NCI-H2029 (cell line): ENCODE measurements around the gene TTLL8.
"Not testable (repeated sequence)": the region's sequence is repeated elsewhere in the genome, so short reads cannot be mapped to it uniquely, and the experiment has no call there.

Experiments used
- DNase-seq: peaks from one replicate; lab custom pipeline; 2025; lab: John Stamatoyannopoulos, UW

Gene TTLL8

DNA sequence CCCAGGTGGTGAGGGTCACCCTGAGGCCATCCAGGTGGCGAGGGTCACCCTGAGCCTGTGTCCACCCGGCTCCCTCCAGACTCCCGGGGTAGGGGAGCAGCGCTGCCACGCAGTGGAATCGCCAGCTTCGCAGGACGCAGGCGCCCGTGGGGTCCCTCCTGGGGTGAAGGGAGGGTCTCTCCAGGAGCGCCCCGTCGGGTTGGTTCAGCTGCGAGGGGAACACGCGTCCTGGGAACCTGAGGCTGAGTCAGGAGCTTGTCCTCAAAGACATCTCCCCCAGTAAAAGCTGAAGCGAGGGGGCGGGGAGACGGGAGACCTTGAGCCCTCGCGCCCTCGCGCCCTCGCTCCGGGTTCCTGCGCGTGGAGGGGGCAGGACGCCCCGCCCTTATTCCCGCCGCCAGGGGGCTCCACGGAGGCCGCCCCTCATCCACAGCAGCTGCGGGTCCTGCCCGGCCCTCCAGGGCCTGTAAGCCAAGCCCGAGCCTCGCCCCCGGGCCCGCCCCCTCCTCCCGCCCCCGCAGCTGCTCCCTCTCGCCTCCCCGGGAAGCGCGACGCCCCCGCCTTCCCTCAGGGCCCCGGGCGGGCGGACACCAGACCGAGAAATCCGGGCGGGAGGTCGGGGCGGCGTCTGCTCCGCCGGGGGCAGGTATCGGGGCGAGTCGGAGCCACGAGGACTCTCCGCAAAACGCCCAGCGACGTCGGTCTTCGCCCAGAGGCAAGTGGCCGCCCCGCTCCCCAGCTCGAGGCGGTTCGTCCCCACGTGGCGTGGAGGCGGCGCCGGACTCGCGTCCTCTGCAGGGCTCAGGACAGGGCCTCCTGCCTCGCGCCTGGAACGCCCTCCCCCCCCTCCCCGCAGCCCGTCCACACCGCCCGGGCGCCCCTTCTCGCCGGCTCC is 74.7 kb downstream of the TTLL8 start:
- DNase-seq: no peak

GRCh38 chr22:49981799-49982198 is 76.3 kb downstream of the TTLL8 start:
- DNase-seq: not testable (repeated sequence)

DNA sequence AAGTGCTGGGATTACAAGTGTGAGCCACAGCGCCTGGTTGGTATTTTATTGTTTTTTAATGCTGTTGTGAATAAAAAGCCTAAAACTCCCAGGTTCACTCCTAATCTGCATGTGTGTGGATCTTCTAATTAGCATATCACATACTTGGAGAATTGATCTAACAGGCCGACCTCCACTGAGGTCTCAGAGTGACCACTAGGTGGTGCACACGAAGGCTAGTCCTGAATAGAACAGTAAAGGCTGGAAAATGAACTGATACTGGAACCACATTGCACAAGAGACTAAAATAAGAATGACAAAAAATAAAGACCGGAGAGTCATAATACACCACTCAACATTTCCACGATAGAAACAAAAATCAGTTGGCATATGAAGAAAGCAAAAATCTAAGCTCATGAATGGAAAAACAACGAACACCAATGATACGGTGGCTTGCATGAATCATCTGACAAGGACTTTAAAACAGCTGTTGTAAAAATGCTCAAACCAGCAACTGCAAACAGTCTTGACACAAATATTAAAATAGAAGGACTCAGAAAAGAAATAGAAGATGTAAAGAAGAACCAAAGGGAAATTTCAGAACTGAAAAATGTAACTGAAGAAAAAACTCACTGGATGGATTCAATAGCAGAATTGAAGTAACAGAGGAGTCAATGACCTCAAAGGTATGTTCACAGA is 78.4 kb downstream of the TTLL8 start:
- no peak for DNase-seq

GRCh38 chr22:49977578-49977977 is 80.5 kb downstream of the TTLL8 start:
- no peak for DNase-seq

DNA sequence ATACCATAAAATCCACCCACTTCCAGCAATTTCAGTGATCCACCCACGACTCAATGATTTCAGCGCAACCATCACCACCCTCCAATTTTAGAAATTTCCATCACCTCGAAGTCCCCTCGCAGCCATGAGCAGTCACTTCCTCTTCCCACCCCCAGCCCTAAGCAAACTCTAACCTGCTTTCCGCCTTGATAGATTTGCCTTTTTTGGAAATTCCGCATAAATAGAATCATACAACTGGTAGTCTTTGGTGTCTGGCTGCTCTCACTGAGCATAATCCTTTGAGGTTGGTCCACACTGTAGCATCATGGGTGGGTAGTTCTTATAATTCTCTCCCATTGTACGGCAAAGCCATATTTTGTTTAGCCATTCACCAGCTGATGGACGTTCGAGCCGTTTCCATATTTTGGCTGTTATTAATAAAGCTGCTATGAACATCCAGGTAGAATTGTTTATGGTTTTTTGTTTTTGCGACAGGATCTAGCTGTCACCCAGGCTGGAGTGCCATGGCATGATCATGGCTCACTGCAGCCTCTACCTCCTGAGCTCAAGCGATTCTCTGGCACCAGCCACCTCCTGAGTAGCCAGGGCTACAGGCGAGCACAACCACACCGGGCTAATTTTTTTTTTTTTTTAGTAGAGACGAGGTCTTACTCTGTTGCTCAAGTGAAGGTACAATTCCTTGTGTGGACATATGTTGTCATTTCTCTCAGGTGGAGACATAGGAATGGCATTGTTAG is 81.5 kb downstream of the TTLL8 start:
- no peak for DNase-seq

- DNase-seq: no peak
These were observed 82.3 kb downstream of the TTLL8 start for GRCh38 chr22:49975543-49976389.

- no peak for DNase-seq
These were observed 84.8 kb downstream of the TTLL8 start for GRCh38 chr22:49973018-49973961.

DNA sequence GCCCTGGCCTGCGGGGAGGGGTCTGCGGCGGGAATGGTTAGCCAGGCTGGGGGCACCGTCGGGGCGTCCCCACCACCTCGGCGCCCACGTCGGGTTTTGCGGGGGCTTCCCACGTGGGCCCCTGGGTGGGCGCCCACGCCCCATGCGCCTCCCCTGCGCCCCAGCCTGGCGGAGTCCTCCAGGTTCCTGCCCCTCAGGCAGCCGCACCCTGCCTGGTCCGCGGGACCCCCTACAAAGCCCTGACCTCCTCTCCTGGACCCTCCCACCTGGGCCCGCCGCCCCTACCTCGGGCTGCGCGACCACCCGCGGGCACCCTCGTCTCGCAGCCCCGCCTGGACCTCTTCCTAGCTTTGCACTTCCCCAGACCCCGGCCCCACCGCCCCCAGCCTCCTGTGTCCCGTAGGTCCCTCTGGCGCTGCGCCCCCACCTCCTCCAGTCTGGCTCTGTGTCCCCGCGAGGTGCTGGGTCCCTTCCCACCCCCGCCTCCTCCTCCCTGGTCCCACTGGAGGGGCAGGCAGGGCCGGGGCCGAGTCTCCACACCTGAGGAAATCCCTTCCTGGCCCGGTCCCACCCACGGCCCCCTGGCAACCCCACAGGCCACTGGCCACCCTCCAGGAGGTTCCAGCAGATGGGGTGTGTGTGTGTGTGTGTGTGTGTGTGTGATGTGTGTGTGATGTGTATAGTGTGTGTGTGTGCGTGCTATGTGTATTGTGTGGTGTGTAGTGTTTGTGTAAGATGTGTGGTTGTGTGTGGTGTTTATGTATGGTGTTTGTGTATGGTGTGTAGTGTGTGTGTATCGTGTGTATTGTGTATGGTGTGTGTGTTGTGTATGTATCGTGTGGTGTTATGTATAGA is 85.7 kb downstream of the TTLL8 start:
- no peak for DNase-seq

GRCh38 chr22:49971232-49972162 is 86.6 kb downstream of the TTLL8 start:
- DNase-seq: no peak

GRCh38 chr22:49970528-49971231 is 87.4 kb downstream of the TTLL8 start:
- DNase-seq: peak; percentile 85

- no peak for DNase-seq
These were observed 88.2 kb downstream of the TTLL8 start for GRCh38 chr22:49969751-49970527.

GRCh38 chr22:49968831-49969661 is 89.1 kb downstream of the TTLL8 start:
- no peak for DNase-seq
